WTC11 (cell line): ENCODE data around the gene SH2B3.

Source experiments
- AFF4 ChIP-seq: sonication (generic); formaldehyde crosslinking; IDR thresholded peaks from 2 replicates; pipeline ENCODE4 v1.8.1; 2023; ENCODE audit warnings: mild to moderate bottlenecking, missing genetic modification reagents, borderline replicate concordance
- CBFB ChIP-seq: sonication (generic); formaldehyde crosslinking; IDR thresholded peaks from 2 replicates; pipeline ENCODE4 v1.8.1; 2022; ENCODE audit warnings: mild to moderate bottlenecking, low read depth, missing genetic modification reagents
- CTCF ChIP-seq: fragments of 200-600 bp; IDR thresholded peaks from 2 replicates; pipeline ENCODE4 v1.8.0; 2022; ENCODE audit warnings: antibody characterized with exemption
- FOXK1 ChIP-seq: sonication (generic); formaldehyde crosslinking; IDR thresholded peaks from 2 replicates; pipeline ENCODE4 v1.8.0; 2022; ENCODE audit warnings: mild to moderate bottlenecking, moderate library complexity, missing genetic modification reagents
- TCF7 ChIP-seq: sonication (generic); formaldehyde crosslinking; IDR thresholded peaks from 2 replicates; pipeline ENCODE4 v1.8.0; 2022; ENCODE audit warnings: mild to moderate bottlenecking, low read depth, missing genetic modification reagents, moderate library complexity
- USF2 ChIP-seq: sonication (generic); formaldehyde crosslinking; IDR thresholded peaks from 2 replicates; pipeline ENCODE4 v1.8.1; 2023; ENCODE audit warnings: mild to moderate bottlenecking, missing genetic modification reagents, moderate library complexity

GRCh38 chr12:111435661-111436201, 30.0 kb downstream of the SH2B3 start:
- TF ChIP-seq CBFB (CRISPR knock-in tag) (no peak), USF2 (no peak), AFF4 (CRISPR knock-in tag) (no peak), CTCF (no peak), TCF7 (no peak), FOXK1 (CRISPR knock-in tag) (no peak)
